ENCODE results near the gene KANK4. TPM values are rescaled to one million over a fixed set of nuclear protein-coding genes. Genes with fewer than 3 reads are reported as not detected.

Gene KANK4
- total and polyA plus RNA-seq, 2 donors (not counting 1 experiment from before 2014, with no cell fraction given), result not detected

- no peak overlapping the region for H2AFZ ChIP-seq (ENCODE audit: low read length)
- no peaks in the 10 kb centered on the region for H3K4me1 ChIP-seq (ENCODE audit: control insufficient read depth, extremely low read depth, insufficient read depth, low read length)
- no peaks in the 10 kb centered on the region for H3K27me3 ChIP-seq (ENCODE audit: control insufficient read depth, insufficient read depth, low read length)
- H3K79me2 ChIP-seq (ENCODE audit: control insufficient read depth, insufficient read depth, low read length), result no peaks in the 10 kb centered on the region
- H3K36me3 ChIP-seq (ENCODE audit: control insufficient read depth, insufficient read depth, low read length), result no peaks in the 10 kb centered on the region
- H3K4me2 ChIP-seq (ENCODE audit: extremely low read depth, insufficient read depth, low read length), result no peak overlapping the region
- H4K20me1 ChIP-seq (ENCODE audit: control insufficient read depth, extremely low read depth, insufficient read depth, low read length), result no peaks in the 10 kb centered on the region
- no peak overlapping the region for H3K27ac ChIP-seq (ENCODE audit: insufficient read depth, low read length)
- no peak for DNase-seq (ENCODE audit: low read depth in 2 of 2)
- H3K4me3 ChIP-seq (replicated peaks in 1 of 4; ENCODE audit: control extremely low read depth in 1 of 4, insufficient read depth in 1 of 4, low read depth in 3 of 4, low read length in 4 of 4), result no peak overlapping the region
- TF ChIP-seq CTCF (conservative IDR thresholded peaks at IDR 0.05 in 1 of 2, IDR thresholded peaks at IDR 0.05 in 1 of 2; ENCODE audit: low read depth in 1 of 2, low read length in 2 of 2) (no peak), EZH2 (IDR thresholded peaks at IDR 0.05; ENCODE audit: low read length, missing control alignments) (no peak)
- H3K9ac ChIP-seq (ENCODE audit: insufficient read depth, low read length), result no peak overlapping the region
- H3K9me3 ChIP-seq (ENCODE audit: control insufficient read depth, insufficient read depth, low read depth, low read length), result no peaks in the 10 kb centered on the region
Observed at GRCh38 chr1:62273953-62274352, 45.3 kb downstream of the KANK4 start.

- Histone ChIP-seq H3K9me3 (ENCODE audit: control insufficient read depth, insufficient read depth, low read depth, low read length) (no peaks in the 10 kb centered on the region), H4K20me1 (ENCODE audit: control insufficient read depth, extremely low read depth, insufficient read depth, low read length) (no peaks in the 10 kb centered on the region)
- TF ChIP-seq CTCF (conservative IDR thresholded peaks at IDR 0.05 in 1 of 2, IDR thresholded peaks at IDR 0.05 in 1 of 2; ENCODE audit: low read depth in 1 of 2, low read length in 2 of 2) (no peak), EZH2 (IDR thresholded peaks at IDR 0.05; ENCODE audit: low read length, missing control alignments) (no peak)
Observed at GRCh38 chr1:62271948-62272728, 47.1 kb downstream of the KANK4 start.

GRCh38 chr1:62271134-62271533, 48.1 kb downstream of the KANK4 start:
- Histone ChIP-seq H3K4me1 (ENCODE audit: control insufficient read depth, extremely low read depth, insufficient read depth, low read length) (no peaks in the 10 kb centered on the region), H3K36me3 (ENCODE audit: control insufficient read depth, insufficient read depth, low read length) (no peaks in the 10 kb centered on the region), H4K20me1 (ENCODE audit: control insufficient read depth, extremely low read depth, insufficient read depth, low read length) (no peaks in the 10 kb centered on the region), H3K9ac (ENCODE audit: insufficient read depth, low read length) (no peak overlapping the region), H2AFZ (ENCODE audit: low read length) (no peak overlapping the region), H3K4me2 (ENCODE audit: extremely low read depth, insufficient read depth, low read length) (no peak overlapping the region), H3K9me3 (ENCODE audit: control insufficient read depth, insufficient read depth, low read depth, low read length) (no peaks in the 10 kb centered on the region), H3K27ac (ENCODE audit: insufficient read depth, low read length) (no peak overlapping the region), H3K4me3 (replicated peaks in 1 of 4; ENCODE audit: control extremely low read depth in 1 of 4, insufficient read depth in 1 of 4, low read depth in 3 of 4, low read length in 4 of 4) (no peak overlapping the region), H3K79me2 (ENCODE audit: control insufficient read depth, insufficient read depth, low read length) (no peaks in the 10 kb centered on the region), H3K27me3 (ENCODE audit: control insufficient read depth, insufficient read depth, low read length) (no peaks in the 10 kb centered on the region)
- TF ChIP-seq CTCF (conservative IDR thresholded peaks at IDR 0.05 in 1 of 2, IDR thresholded peaks at IDR 0.05 in 1 of 2; ENCODE audit: low read depth in 1 of 2, low read length in 2 of 2) (no peak), EZH2 (IDR thresholded peaks at IDR 0.05; ENCODE audit: low read length, missing control alignments) (no peak)
- no peak for DNase-seq (ENCODE audit: low read depth in 2 of 2)

More at GRCh38 chr1:62271948-62272728, 47.1 kb downstream of the KANK4 start:
- H3K4me1 ChIP-seq (ENCODE audit: control insufficient read depth, extremely low read depth, insufficient read depth, low read length), result no peaks in the 10 kb centered on the region
- DNase-seq (ENCODE audit: low read depth in 2 of 2), result no peak
- H2AFZ ChIP-seq (ENCODE audit: low read length), result no peak overlapping the region
- H3K27ac ChIP-seq (ENCODE audit: insufficient read depth, low read length), result no peak overlapping the region
- H3K79me2 ChIP-seq (ENCODE audit: control insufficient read depth, insufficient read depth, low read length), result no peaks in the 10 kb centered on the region
- no peak overlapping the region for H3K4me3 ChIP-seq (replicated peaks in 1 of 4; ENCODE audit: control extremely low read depth in 1 of 4, insufficient read depth in 1 of 4, low read depth in 3 of 4, low read length in 4 of 4)
- H3K9ac ChIP-seq (ENCODE audit: insufficient read depth, low read length), result no peak overlapping the region
- H3K27me3 ChIP-seq (ENCODE audit: control insufficient read depth, insufficient read depth, low read length), result no peaks in the 10 kb centered on the region
- no peak overlapping the region for H3K4me2 ChIP-seq (ENCODE audit: extremely low read depth, insufficient read depth, low read length)
- no peaks in the 10 kb centered on the region for H3K36me3 ChIP-seq (ENCODE audit: control insufficient read depth, insufficient read depth, low read length)

Data from fibroblast of lung (primary cell).